NCI-H345 treated with DMSO at 0.1 percent for 48 hours (cell line): ENCODE results near the gene ASB11.

Experiments used
- DNase-seq: peaks from one replicate; lab custom pipeline; 2025; ENCODE audit not compliant: unreplicated experiment; lab: John Stamatoyannopoulos, UW

ASB11 gene

DNA sequence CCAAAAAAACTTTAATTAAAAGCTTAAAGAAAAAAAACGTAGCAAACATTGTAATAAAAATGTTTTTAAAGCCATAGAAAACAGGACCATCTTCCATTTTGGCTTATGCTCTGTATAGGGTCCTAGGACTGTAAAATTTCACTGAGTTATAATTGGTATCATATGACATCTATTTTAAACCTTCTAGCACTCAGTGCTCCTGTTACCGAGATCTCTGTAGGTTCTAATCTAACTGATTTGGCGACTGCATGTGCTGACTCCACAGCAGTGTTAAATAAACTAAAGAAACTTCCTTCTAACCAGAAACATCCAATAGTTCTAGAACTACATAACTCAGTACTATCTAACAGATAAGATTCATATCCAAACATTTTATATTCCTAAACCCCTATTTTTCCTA is at the start of gene ASB11:
TSS of gene ASB11 (minus strand) at position 132 of the 400 bp plus-strand sequence. CDS start at position 97, 35 bp downstream.
- no peak for DNase-seq

GRCh38 chrX:15359701-15360100 is 44.3 kb upstream of the ASB11 start:
- no peak for DNase-seq

GRCh38 chrX:15358533-15358932 is 43.1 kb upstream of the ASB11 start:
- DNase-seq = no peak

DNA sequence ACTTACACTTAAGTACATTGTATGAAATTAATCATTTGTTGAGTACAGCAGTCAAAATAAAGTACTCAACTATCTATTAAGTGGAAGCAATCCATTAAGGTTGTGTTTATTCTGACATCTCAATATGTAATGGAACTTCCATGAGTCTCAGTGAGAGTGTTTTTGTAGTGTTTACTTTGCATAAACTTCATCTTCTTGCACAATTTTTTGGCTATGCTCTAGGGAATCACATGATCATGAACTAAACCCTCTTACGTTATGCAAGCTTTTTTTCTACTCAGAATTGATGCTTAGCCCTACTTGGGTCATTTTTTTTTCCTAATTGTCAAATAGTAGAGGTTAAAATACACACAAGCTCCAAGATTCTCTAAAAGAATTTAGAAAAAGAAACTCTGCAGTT is 41.0 kb upstream of the ASB11 start:
- DNase-seq = no peak

DNA sequence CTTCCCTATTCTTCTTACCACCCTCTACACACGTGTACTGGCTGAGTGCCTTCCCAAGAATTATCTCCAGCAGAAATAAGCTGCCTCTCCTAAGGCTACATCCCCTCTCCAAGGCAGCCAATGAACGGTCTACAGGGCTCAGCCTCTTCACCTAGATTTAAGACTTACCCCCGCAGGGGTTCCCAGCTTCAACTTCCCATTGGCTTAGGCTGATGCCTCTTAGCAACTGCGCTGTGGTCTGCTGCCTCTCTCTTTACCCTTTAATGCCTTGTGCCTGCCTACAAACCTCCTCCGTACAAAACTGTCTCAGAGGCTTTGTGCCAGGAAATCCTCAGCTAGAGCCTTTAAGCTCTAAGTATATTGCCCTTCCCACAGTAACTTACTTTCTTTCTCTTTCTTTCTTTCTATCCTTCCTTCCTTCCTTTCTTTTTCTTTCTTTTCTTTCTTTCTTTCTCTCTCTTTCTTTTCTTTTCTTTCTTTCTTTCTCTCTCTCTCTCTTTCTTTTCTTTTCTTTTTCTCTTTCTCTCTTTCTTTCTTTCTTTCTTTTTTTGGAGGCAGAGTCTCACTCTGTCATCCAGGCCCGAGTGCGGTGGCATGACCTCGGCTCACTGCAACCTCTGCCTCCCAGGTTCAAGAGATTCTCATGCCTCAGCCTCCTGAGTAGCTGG is 35.0 kb upstream of the ASB11 start:
- DNase-seq = no peak

DNA sequence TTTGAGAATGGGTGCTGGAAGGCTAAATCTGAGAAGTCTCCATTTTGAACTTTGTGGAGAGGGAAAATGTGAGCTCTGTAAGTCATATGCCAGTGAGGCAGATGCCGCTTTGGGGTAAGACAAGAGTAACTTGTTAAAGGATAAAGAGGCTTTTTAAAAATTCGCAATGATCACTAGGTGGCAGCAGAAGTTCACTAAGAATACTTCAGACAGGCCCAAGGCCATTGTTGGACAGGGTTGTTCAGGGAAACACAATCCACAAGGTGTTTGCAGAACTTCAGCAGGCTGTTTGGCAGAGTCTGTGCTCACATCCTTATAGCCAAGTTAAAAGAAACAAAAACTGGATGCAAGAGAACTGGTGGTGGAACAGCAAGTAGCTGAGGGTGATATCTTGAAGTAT is 33.6 kb upstream of the ASB11 start:
- peak; percentile 27 for DNase-seq

DNA sequence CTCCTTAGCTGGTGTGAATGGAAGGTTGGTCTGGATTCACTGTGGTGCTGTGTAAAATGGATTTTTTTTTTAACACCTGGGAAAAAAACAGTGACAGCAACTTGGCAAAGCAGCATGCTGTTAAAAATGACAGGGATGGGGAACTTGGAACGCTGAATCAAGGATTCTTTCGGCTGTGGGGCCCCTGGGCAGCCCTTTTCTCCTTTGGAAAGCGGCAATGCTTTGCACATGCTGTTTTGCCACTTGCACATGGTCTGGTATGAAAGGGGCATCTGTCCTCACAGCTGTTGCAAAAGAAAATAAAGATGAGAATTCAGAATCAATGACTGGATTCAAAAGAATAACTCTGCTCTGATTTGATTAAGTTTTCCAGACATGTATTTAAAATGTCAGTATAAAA is 30.5 kb upstream of the ASB11 start:
- DNase-seq = no peak

DNA sequence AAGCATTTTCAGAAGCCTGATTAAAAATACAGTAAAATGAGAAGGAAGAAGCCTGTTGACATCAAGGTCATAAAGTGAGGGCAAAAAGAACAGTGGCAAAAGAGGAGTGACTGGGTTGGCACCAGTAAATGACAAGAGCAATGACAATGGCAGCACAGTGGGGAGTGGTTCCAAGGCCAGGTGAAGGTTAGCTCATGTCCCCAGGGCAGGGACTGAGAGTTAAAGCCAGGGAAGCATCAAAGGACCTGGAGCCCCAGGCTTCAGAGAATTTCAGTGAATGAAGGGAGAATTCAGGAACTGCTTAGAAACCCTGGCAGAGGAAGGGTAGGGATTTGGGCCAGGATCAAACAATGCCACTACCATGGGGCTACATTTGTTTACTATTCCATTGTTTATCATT is 28.7 kb upstream of the ASB11 start:
- no peak for DNase-seq

DNA sequence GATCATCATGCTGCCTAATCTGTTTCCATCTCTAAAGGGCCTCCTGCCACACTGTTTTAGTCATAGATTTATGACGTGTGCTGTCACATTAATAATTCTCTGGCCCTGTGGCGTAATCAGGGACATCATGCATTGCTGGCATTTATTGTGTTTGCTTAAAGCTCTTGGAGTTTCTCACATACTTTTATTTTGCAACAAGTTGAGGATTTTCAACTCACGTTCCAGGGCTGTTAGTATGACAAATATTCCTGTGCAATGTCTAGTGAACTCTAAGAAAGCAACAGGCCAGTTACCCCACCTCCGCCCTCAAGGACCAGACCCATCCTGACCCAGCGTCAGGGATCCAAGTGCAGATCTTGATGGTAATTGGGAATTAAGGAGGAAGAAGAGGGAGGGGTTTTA is 27.6 kb upstream of the ASB11 start:
- DNase-seq = no peak

- DNase-seq = no peak
Observed at GRCh38 chrX:15340867-15341266, 25.4 kb upstream of the ASB11 start.

- DNase-seq = peak; percentile 35
Observed at GRCh38 chrX:15336023-15336413, 20.6 kb upstream of the ASB11 start.

DNA sequence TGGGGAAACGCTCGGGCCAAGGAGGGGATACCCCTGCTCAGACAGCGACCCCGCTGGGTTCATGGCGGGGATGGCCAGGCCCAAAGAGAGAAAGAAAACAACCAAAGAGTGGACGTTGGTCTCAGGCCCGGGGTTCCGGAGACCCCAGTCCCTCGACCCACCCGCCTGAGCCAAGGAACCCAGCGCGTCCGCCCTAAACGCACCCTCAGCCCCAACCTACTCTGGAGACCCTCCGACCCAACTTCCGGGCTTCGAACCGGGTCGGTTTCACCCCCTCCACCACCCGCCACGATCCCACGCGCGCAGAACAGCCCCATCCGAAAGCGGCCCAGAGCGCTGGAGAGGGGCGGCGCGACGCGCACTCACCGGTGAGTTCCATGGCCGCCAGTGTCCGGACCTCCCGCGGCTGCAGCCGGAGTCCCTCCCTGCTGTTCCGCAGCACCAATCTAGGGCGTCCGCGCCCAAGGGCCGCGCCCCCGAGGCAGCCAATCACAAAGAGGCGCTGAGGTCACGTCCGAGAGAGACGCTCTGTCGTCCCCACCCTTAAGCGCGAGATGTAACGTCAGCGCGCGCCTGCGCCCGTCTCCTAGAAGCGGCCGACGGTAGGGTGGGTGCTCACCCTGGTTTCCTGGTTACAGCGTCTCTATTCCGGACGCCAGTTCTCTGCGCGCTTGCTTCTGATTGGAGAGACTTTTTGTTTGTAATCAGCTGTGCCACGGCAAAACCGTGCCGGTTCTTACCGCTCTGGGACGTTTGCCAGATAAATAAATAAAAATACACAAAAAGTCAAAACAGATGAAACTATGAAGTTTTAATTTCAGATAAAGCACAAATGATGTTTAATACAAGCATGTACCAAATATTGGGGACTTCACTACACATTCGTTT is 19.9 kb upstream of the ASB11 start, which contains the start of gene PIGA:
TSS of gene PIGA (minus strand) at position 389 of the 888 bp plus-strand sequence. CDS start 3,593 bp downstream, outside the sequence.
- peak; percentile 89 for DNase-seq

GRCh38 chrX:15334561-15334960 is 19.1 kb upstream of the ASB11 start:
- no peak for DNase-seq

DNA sequence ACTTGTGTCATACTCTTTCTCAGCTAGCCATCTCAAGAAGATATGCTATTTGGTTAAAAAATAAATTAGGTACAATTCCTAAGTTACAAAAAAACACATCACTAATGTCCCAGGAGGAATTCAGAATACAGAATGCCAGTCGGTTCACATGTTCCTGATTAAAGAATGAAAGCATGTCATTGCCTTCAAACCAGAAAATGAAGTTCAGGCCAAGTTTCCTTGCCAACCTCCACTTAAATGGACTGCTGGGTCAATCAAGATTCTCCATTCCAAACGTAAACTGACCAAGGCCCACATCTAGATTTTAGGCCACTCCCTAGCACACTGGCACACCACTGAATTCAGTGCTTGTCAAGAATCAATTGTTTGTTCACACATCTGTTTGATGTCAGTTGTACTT is 13.4 kb upstream of the ASB11 start:
- DNase-seq = no peak

GRCh38 chrX:15328131-15328530 is 12.7 kb upstream of the ASB11 start:
- DNase-seq = no peak

- no peak for DNase-seq
Observed at GRCh38 chrX:15322472-15322871, 7.0 kb upstream of the ASB11 start.

DNA sequence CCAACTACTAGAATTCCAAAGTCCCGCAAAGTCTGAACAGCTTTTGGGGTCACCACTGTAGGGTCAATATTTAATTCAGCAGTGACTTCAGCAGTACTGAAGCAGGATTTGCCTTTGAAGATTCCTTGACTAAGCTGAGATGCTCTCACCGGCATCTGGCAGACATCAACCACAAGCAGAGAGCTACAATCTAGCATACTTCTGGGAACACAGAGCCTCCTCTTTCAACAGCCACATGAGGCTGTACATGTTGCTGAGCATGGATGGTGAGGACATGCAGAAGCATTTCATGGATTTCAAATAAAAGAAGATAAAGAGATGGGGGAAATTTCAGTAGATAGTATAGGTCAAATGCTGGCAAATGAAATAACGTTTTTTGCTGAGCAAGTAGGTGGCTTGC is 6.6 kb upstream of the ASB11 start:
- DNase-seq = no peak

DNA sequence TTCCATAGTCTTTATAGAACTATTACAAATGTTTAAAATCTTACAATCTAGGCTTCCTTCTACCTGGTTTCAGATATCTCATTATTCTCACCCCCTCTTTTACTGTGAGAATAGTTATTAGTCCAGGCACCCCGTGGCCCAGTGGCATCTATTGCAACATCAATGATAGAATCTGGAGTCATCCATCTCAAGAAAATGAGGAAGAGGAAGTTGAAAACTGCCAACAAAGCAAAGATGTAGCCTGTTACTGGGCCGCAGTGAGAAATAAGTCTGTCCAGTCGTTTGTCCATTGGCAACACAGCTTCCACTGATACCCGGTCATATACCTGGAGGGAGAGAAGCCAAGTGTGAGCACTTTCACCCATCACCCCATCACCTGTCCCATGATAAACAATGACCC is 6.0 kb upstream of the ASB11 start:
- DNase-seq = no peak

DNA sequence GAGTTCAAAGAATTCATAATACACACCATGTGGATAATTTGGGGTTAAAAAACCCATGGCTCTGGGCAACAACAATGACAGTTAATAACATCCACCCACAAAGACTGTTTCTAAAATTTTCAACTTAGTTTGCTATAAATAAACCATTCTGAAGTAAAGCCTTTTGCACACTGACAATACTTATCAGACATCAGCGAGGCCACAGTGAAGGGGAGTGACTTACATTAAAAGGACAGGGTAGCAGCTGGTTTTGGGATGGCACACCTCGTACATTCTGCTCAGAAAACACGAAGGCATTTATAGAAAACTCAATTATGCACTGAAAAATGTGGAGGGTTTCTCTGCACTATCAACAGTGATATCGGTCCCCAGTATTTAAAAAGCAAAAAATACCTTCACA is 4.9 kb upstream of the ASB11 start:
- no peak for DNase-seq

DNA sequence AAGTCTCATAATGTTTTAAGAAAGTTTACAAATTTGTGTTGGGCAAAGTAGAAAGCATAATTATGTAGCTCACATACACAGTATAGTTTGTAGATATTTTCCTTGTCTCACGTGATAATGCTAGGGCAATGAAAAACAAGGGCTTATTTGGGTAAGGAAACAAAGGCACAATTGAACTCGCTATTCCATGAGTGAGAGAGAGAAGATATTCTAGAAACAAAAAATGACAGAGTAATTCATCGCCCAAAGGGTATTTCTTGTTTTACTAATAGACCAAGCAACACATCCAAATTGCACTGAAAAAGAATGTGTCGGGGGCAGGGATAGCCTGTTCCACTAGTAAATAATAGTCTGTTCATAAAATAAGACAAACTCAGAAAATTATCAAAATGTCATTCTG is 3.6 kb upstream of the ASB11 start:
- DNase-seq = no peak

GRCh38 chrX:15314472-15314871 is 968 bp downstream of the ASB11 start:
- no peak for DNase-seq

DNA sequence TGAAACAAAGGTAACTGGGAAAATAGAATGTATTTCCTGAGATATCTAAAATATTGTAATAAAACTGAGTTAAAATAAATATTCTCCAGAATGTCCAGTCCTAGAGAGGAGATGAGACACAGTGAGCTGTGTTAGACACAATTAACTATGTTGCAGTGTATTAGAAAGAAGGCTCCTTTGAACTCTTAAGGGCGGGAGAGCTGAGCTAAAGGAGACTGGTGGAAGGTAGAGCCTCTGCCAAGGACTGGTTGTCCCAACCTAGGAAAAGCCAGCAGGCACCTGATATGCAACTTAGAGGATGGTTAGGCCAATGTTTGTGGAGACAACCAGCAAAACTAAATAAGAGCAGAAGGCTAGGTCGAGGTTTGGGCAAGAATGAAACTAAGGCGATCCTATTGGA is 4.3 kb downstream of the ASB11 start:
- no peak for DNase-seq
